ENCODE measurements around the gene AP4E1.

AP4E1 gene

DNA sequence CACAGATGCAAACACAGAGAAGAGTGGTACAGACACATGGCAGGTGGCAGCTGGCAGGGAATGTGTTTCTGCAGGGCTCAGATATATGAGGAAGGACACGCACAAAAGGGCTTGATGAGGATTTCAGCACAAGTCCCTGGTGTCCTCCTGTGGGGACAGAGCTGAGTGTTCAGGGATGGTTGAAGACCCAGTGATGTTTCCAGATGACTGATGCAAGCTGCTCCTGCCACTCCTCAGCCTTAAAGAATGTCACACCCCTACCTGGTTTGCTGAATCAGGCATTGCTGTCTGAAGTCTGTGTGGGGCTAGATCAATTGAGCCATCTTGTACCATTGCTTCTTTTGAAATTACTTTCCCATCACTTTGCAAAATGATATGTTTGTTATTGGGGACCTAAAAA lies 146.1 kb downstream of the AP4E1 start:
- Histone ChIP-seq H3K9me2 (replicated peaks; ENCODE audit: low read depth, low read length) (no peaks in the 10 kb centered on the region), H3K27me3 (ENCODE audit: insufficient read depth, low read length, poor library complexity, severe bottlenecking) (no peaks in the 10 kb centered on the region), H2AFZ (ENCODE audit: low read length) (no peak overlapping the region), H3K79me2 (ENCODE audit: insufficient read depth, low read length) (no peaks in the 10 kb centered on the region), H3K9me3 (ENCODE audit: insufficient read depth, low read depth, low read length) (no peaks in the 10 kb centered on the region), H3K4me3 (ENCODE audit: low read length, poor library complexity, severe bottlenecking) (no peak overlapping the region), H3K36me3 (ENCODE audit: insufficient read depth, low read length) (no peaks in the 10 kb centered on the region), H3K4me2 (ENCODE audit: low read depth, low read length, poor library complexity, severe bottlenecking) (no peak overlapping the region), H4K20me1 (ENCODE audit: insufficient read depth, low read length, poor library complexity, severe bottlenecking) (no peaks in the 10 kb centered on the region), H3K9ac (ENCODE audit: low read depth, low read length, poor library complexity, severe bottlenecking) (no peak overlapping the region), H3F3A (ENCODE audit: low read depth) (no peaks in the 10 kb centered on the region), H3K4me1 (ENCODE audit: insufficient read depth, low read length, poor library complexity, severe bottlenecking) (no peaks in the 10 kb centered on the region)
- TF ChIP-seq, protein P1, sequence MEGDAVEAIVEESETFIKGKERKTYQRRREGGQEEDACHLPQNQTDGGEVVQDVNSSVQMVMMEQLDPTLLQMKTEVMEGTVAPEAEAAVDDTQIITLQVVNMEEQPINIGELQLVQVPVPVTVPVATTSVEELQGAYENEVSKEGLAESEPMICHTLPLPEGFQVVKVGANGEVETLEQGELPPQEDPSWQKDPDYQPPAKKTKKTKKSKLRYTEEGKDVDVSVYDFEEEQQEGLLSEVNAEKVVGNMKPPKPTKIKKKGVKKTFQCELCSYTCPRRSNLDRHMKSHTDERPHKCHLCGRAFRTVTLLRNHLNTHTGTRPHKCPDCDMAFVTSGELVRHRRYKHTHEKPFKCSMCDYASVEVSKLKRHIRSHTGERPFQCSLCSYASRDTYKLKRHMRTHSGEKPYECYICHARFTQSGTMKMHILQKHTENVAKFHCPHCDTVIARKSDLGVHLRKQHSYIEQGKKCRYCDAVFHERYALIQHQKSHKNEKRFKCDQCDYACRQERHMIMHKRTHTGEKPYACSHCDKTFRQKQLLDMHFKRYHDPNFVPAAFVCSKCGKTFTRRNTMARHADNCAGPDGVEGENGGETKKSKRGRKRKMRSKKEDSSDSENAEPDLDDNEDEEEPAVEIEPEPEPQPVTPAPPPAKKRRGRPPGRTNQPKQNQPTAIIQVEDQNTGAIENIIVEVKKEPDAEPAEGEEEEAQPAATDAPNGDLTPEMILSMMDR (conservative IDR thresholded peaks at IDR 0.05; ENCODE audit: low read length), result no peak
- TF ChIP-seq EZH2phosphoT487 (IDR thresholded peaks at IDR 0.05; ENCODE audit: borderline replicate concordance), result no peak
